ENCODE results near the gene FSD2.

The FSD2 gene

GRCh38 chr15:82805994-82806406, at the start of gene FSD2:
Gene FSD2, minus strand, starts transcription at chr15:82806069. Its CDS starts 18,679 bp downstream, at chr15:82787390.
- TF ChIP-seq CTCF (IDR thresholded peaks at IDR 0.05; ENCODE audit: low read length, missing control alignments), result no peak
- no peak for DNase-seq (ENCODE audit: low read depth)
- no peak within 1 kb of the TSS for H3K4me3 ChIP-seq (replicated peaks; ENCODE audit: low read depth, low read length)

- DNase-seq (ENCODE audit: low read depth), result no peak
- no peak overlapping the region for H3K4me3 ChIP-seq (replicated peaks; ENCODE audit: low read depth, low read length)
- no peak for TF ChIP-seq CTCF (IDR thresholded peaks at IDR 0.05; ENCODE audit: low read length, missing control alignments)
Measured at GRCh38 chr15:82854554-82854953, 48.7 kb upstream of the FSD2 start.

- no peak for TF ChIP-seq CTCF (IDR thresholded peaks at IDR 0.05; ENCODE audit: low read length, missing control alignments)
- no peak overlapping the region for H3K4me3 ChIP-seq (replicated peaks; ENCODE audit: low read depth, low read length)
Measured at GRCh38 chr15:82852941-82853561, 47.2 kb upstream of the FSD2 start.

GRCh38 chr15:82851981-82852511, 46.2 kb upstream of the FSD2 start:
- no peak overlapping the region for H3K4me3 ChIP-seq (replicated peaks; ENCODE audit: low read depth, low read length)
- no peak for TF ChIP-seq CTCF (IDR thresholded peaks at IDR 0.05; ENCODE audit: low read length, missing control alignments)
- peak; percentile 43 for DNase-seq (ENCODE audit: low read depth)

More at GRCh38 chr15:82852941-82853561, 47.2 kb upstream of the FSD2 start:
- DNase-seq (ENCODE audit: low read depth), result no peak

GRCh38 chr15:82851306-82851850, 45.5 kb upstream of the FSD2 start:
- DNase-seq (ENCODE audit: low read depth), result no peak
- no peak for TF ChIP-seq CTCF (IDR thresholded peaks at IDR 0.05; ENCODE audit: low read length, missing control alignments)
- no peak overlapping the region for H3K4me3 ChIP-seq (replicated peaks; ENCODE audit: low read depth, low read length)

GRCh38 chr15:82850731-82851130, 44.9 kb upstream of the FSD2 start:
- TF ChIP-seq CTCF (IDR thresholded peaks at IDR 0.05; ENCODE audit: low read length, missing control alignments), result no peak

More at GRCh38 chr15:82850731-82851130, 44.9 kb upstream of the FSD2 start:
- no peak overlapping the region for H3K4me3 ChIP-seq (replicated peaks; ENCODE audit: low read depth, low read length)
- DNase-seq (ENCODE audit: low read depth), result no peak
